OCI-LY7 (cell line): ENCODE measurements around the gene NACAD.
A peak's percentile ranks its signal among the peaks of the same experiment; 100 is the strongest.

Experiments used
- EZH2phosphoT487 ChIP-seq: fragments of 200-600 bp; sonication (generic); IDR thresholded peaks from 2 replicates; pipeline ENCODE4 v1.6.1; 2018; ENCODE audit warnings: low read depth, borderline replicate concordance, mild to moderate bottlenecking, mixed run types, antibody characterized with exemption, low read length, moderate library complexity, mixed read lengths
- TF ChIP-seq, protein P1 (sequence below): fragments of 200-600 bp; sonication (generic); conservative IDR thresholded peaks from 2 replicates; pipeline ENCODE4 v1.5.1; 2014; ENCODE audit warnings: mild to moderate bottlenecking, antibody characterized with exemption, low read length, moderate library complexity, mixed read lengths

- no peak for TF ChIP-seq EZH2phosphoT487
- TF ChIP-seq, protein P1, sequence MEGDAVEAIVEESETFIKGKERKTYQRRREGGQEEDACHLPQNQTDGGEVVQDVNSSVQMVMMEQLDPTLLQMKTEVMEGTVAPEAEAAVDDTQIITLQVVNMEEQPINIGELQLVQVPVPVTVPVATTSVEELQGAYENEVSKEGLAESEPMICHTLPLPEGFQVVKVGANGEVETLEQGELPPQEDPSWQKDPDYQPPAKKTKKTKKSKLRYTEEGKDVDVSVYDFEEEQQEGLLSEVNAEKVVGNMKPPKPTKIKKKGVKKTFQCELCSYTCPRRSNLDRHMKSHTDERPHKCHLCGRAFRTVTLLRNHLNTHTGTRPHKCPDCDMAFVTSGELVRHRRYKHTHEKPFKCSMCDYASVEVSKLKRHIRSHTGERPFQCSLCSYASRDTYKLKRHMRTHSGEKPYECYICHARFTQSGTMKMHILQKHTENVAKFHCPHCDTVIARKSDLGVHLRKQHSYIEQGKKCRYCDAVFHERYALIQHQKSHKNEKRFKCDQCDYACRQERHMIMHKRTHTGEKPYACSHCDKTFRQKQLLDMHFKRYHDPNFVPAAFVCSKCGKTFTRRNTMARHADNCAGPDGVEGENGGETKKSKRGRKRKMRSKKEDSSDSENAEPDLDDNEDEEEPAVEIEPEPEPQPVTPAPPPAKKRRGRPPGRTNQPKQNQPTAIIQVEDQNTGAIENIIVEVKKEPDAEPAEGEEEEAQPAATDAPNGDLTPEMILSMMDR, result peak; percentile 46; the same call in 1 of the 2 replicates
Measured at GRCh38 chr7:45080958-45081669, 7.7 kb downstream of the NACAD start.
